Measurements from ENCODE around the gene PPP2R2C. TPM values are rescaled to one million over a fixed set of nuclear protein-coding genes. Genes with fewer than 3 reads are reported as not detected.

Gene PPP2R2C
- total RNA-seq, 1 experiment from 2014 or later = 32.9 TPM

- Histone ChIP-seq H3K4me3 (replicated peaks in 1 of 2; ENCODE audit: low read depth in 1 of 2, low read length in 2 of 2) (no peak overlapping the region), H3K9ac (ENCODE audit: low read length) (no peak overlapping the region), H3K4me2 (ENCODE audit: low read length) (no peak overlapping the region), H4K20me1 (ENCODE audit: insufficient read depth) (no peaks in the 10 kb centered on the region), H3K9me2 (ENCODE audit: insufficient read depth) (no peaks in the 10 kb centered on the region), H3K27me3 (ENCODE audit: insufficient read depth, low read length) (no peaks in the 10 kb centered on the region), H2AFZ (ENCODE audit: low read depth, low read length, poor library complexity, severe bottlenecking) (no peak overlapping the region), H3K9me3 (ENCODE audit: control insufficient read depth in 1 of 2, insufficient read depth in 1 of 2, low read depth in 1 of 2, low read length in 2 of 2) (no peaks in the 10 kb centered on the region), H3K4me1 (ENCODE audit: control insufficient read depth in 1 of 2, insufficient read depth in 2 of 2, low read length in 2 of 2) (peaks cover 16 to 24% of the 10 kb centered on the region in 2 experiments), H3K27ac (ENCODE audit: low read depth, low read length) (no peak overlapping the region), H3K36me3 (ENCODE audit: control insufficient read depth in 1 of 2, insufficient read depth in 2 of 2, low read length in 2 of 2) (no peaks in the 10 kb centered on the region), H3K79me2 (ENCODE audit: insufficient read depth, low read length) (no peaks in the 10 kb centered on the region)
- DNase-seq (ENCODE audit: low read depth, low spot score) (no peak), ATAC-seq (no peak)
- RAD21 ChIA-PET (ENCODE audit: low non-redundant PET in 1 of 2, low total read pairs in 2 of 2, uncharacterized antibody in 2 of 2, unreplicated experiment in 2 of 2) = no interaction called here
- no TSS peak for BruUV-seq (replicated peaks)
- intact Hi-C loops (cut with micrococcal nuclease) = no loop called here
- CTCF ChIA-PET = interaction anchor here (1.5 kb wide), 1 partner anchor 19 kb away, joined by 3 read pairs; no protein-coding TSS in a partner anchor
- TF ChIP-seq EZH2 (IDR thresholded peaks at IDR 0.05) (no peak), MAX (IDR thresholded peaks at IDR 0.05) (no peak), ZNF274 (IDR thresholded peaks at IDR 0.05; ENCODE audit: low read depth, low read length) (no peak), ZFX (IDR thresholded peaks at IDR 0.05) (no peak)
- POLR2A ChIA-PET = no interaction called here
These were observed 125.9 kb downstream of the PPP2R2C start for GRCh38 chr4:6346373-6347110.

GRCh38 chr4:6345866-6346265, 126.5 kb downstream of the PPP2R2C start:
- H3K9me2 ChIP-seq (ENCODE audit: insufficient read depth) = no peaks in the 10 kb centered on the region
- no TSS peak for BruUV-seq (replicated peaks)
- no peak overlapping the region for H2AFZ ChIP-seq (ENCODE audit: low read depth, low read length, poor library complexity, severe bottlenecking)
- H3K79me2 ChIP-seq (ENCODE audit: insufficient read depth, low read length) = no peaks in the 10 kb centered on the region
- peaks cover 16 to 24% of the 10 kb centered on the region in 2 experiments for H3K4me1 ChIP-seq (ENCODE audit: control insufficient read depth in 1 of 2, insufficient read depth in 2 of 2, low read length in 2 of 2)
- H3K4me3 ChIP-seq (replicated peaks in 1 of 2; ENCODE audit: low read depth in 1 of 2, low read length in 2 of 2) = no peak overlapping the region
- ATAC-seq (no peak), DNase-seq (ENCODE audit: low read depth, low spot score) (no peak)
- POLR2A ChIA-PET = no interaction called here
- no peaks in the 10 kb centered on the region for H3K36me3 ChIP-seq (ENCODE audit: control insufficient read depth in 1 of 2, insufficient read depth in 2 of 2, low read length in 2 of 2)
- H3K27me3 ChIP-seq (ENCODE audit: insufficient read depth, low read length) = no peaks in the 10 kb centered on the region
- no peak for TF ChIP-seq ZBTB33 (IDR thresholded peaks at IDR 0.05; ENCODE audit: extremely low read depth, insufficient replicate concordance, low read length)
- TF ChIP-seq ZFX (IDR thresholded peaks at IDR 0.05) = no peak
- no peak for TF ChIP-seq CTCF (IDR thresholded peaks at IDR 0.05 in 2 of 3, conservative IDR thresholded peaks at IDR 0.05 in 1 of 3; ENCODE audit: borderline replicate concordance in 1 of 3, insufficient read depth in 1 of 3, low read depth in 2 of 3, low read length in 2 of 3)
- no peaks in the 10 kb centered on the region for H3K9me3 ChIP-seq (ENCODE audit: control insufficient read depth in 1 of 2, insufficient read depth in 1 of 2, low read depth in 1 of 2, low read length in 2 of 2)
- intact Hi-C loops (cut with micrococcal nuclease) = no loop called here
- CTCF ChIA-PET = interaction anchor here (1.5 kb wide), 1 partner anchor 18 kb away, joined by 3 read pairs; no protein-coding TSS in a partner anchor
- RAD21 ChIA-PET (ENCODE audit: low non-redundant PET in 1 of 2, low total read pairs in 2 of 2, uncharacterized antibody in 2 of 2, unreplicated experiment in 2 of 2) = no interaction called here
- no peaks in the 10 kb centered on the region for H4K20me1 ChIP-seq (ENCODE audit: insufficient read depth)
- H3K4me2 ChIP-seq (ENCODE audit: low read length) = no peak overlapping the region
- H3K9ac ChIP-seq (ENCODE audit: low read length) = no peak overlapping the region
- no peak overlapping the region for H3K27ac ChIP-seq (ENCODE audit: low read depth, low read length)

Data from HCT116 (cell line).